ENCODE data around the gene GOSR1.
"Not testable (repeated sequence)": the region's sequence is repeated elsewhere in the genome, so short reads cannot be mapped to it uniquely, and the experiment has no call there.

The GOSR1 gene

DNA sequence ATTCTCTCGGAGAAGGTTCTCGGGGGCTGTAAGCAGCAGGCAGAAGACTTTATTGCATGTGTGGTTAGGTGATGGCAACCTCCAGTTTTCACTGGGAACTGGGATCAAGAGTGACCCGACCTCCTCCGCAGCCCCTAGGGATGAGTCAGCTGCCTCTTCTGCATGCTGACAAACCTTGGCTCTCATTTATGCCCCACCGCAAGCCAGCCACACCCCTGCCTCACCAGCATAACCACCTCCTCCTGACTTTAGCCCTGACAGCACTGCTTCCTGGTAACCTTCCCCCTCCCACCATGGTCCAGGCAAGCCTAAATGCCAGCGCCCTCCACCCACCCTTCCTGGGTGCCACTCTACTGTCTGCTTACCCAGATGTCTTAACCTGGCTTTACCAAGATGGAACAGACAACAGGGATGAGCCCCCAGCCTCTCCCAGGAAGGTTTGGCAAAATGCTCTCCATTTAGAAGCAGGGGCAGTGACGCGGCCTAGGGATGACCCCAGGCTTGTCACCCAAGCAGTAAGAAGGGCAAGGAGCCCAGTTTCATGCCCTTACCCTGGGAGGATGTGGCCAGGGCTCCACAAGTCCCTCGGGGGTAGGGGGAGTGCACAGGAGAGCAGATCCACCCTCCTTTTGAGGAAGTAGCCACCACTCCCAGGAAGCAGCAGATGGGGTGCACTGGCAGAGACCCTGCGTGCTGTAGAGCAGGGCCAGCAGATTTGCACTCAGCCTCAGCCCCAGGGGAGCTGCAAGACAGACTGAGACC is 73.5 kb downstream of the GOSR1 start:
- no peak overlapping the region for H3K4me3 ChIP-seq (replicated peaks; ENCODE audit: insufficient read depth, low read length)
- peak; percentile 73; the same call in 1 of the 2 replicates for TF ChIP-seq SPI1 (IDR thresholded peaks at IDR 0.05; ENCODE audit: borderline replicate concordance, low read depth)
- TF ChIP-seq, protein P1, sequence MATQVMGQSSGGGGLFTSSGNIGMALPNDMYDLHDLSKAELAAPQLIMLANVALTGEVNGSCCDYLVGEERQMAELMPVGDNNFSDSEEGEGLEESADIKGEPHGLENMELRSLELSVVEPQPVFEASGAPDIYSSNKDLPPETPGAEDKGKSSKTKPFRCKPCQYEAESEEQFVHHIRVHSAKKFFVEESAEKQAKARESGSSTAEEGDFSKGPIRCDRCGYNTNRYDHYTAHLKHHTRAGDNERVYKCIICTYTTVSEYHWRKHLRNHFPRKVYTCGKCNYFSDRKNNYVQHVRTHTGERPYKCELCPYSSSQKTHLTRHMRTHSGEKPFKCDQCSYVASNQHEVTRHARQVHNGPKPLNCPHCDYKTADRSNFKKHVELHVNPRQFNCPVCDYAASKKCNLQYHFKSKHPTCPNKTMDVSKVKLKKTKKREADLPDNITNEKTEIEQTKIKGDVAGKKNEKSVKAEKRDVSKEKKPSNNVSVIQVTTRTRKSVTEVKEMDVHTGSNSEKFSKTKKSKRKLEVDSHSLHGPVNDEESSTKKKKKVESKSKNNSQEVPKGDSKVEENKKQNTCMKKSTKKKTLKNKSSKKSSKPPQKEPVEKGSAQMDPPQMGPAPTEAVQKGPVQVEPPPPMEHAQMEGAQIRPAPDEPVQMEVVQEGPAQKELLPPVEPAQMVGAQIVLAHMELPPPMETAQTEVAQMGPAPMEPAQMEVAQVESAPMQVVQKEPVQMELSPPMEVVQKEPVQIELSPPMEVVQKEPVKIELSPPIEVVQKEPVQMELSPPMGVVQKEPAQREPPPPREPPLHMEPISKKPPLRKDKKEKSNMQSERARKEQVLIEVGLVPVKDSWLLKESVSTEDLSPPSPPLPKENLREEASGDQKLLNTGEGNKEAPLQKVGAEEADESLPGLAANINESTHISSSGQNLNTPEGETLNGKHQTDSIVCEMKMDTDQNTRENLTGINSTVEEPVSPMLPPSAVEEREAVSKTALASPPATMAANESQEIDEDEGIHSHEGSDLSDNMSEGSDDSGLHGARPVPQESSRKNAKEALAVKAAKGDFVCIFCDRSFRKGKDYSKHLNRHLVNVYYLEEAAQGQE (IDR thresholded peaks at IDR 0.05; ENCODE audit: insufficient replicate concordance, low read depth) = peak; percentile 44
- TF ChIP-seq GABPA (IDR thresholded peaks at IDR 0.05; ENCODE audit: low read depth) = no peak
- TF ChIP-seq, protein P2, sequence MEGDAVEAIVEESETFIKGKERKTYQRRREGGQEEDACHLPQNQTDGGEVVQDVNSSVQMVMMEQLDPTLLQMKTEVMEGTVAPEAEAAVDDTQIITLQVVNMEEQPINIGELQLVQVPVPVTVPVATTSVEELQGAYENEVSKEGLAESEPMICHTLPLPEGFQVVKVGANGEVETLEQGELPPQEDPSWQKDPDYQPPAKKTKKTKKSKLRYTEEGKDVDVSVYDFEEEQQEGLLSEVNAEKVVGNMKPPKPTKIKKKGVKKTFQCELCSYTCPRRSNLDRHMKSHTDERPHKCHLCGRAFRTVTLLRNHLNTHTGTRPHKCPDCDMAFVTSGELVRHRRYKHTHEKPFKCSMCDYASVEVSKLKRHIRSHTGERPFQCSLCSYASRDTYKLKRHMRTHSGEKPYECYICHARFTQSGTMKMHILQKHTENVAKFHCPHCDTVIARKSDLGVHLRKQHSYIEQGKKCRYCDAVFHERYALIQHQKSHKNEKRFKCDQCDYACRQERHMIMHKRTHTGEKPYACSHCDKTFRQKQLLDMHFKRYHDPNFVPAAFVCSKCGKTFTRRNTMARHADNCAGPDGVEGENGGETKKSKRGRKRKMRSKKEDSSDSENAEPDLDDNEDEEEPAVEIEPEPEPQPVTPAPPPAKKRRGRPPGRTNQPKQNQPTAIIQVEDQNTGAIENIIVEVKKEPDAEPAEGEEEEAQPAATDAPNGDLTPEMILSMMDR (IDR thresholded peaks at IDR 0.05; ENCODE audit: insufficient read depth, low read length) = no peak
- TF ChIP-seq POLR2AphosphoS5 (IDR thresholded peaks at IDR 0.05; ENCODE audit: low read depth) = peak; percentile 85
- peak; percentile 77 to 96 for DNase-seq (ENCODE audit: low read depth in 1 of 2, low spot score in 1 of 2)
- H3K27me3 ChIP-seq (ENCODE audit: insufficient read depth, poor library complexity, severe bottlenecking) = no peaks in the 10 kb centered on the region
- peak overlapping the region; percentile 81 for H3K27ac ChIP-seq (replicated peaks)

DNA sequence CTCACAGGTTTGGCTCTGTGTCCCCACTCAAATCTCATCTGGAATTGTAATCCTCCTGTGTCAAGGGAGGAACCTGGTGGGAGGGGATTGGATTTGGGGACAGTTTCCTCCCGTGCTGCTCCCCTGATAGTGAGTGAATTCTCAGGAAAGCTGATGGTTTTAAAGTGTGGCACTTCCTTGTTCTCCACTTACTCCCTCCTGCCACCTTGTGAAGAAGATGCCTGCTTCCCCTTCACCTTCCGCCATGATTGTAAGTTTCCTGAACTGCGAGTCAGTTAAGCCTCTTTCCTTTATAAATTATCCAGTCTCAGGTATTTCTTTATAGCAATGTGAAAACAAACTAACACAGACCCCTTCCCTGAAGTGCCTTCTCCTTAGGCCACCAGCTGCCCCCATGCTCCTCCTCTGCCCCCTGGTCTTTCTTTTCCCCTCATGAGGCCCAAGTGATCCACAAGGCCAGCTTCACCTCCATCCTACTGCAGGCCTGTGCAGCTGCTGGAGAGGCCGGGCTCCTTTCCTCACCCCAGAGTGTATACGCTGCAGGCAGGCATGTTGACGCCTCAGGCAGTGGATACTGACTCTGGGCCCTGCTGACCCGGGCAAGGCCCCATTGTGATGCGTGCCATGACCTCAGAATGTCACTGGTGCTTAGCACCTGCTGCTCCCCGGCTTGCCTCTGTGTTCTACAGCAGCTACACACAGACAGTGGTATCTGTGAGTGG is 74.2 kb downstream of the GOSR1 start:
- TF ChIP-seq POLR2AphosphoS5 (IDR thresholded peaks at IDR 0.05; ENCODE audit: low read depth) = 0 out of 2 replicates have a peak, but pooled peaks have one; percentile 3
- peak; percentile 68 for TF ChIP-seq SPI1 (IDR thresholded peaks at IDR 0.05; ENCODE audit: borderline replicate concordance, low read depth)
- peak in 1 of 2 experiments; percentile 53 for DNase-seq (ENCODE audit: low read depth in 1 of 2, low spot score in 1 of 2)
- H3K27me3 ChIP-seq (ENCODE audit: insufficient read depth, poor library complexity, severe bottlenecking); H3K4me3 ChIP-seq (replicated peaks; ENCODE audit: insufficient read depth, low read length): not testable (repeated sequence)
- peak overlapping the region; percentile 81 for H3K27ac ChIP-seq (replicated peaks)

DNA sequence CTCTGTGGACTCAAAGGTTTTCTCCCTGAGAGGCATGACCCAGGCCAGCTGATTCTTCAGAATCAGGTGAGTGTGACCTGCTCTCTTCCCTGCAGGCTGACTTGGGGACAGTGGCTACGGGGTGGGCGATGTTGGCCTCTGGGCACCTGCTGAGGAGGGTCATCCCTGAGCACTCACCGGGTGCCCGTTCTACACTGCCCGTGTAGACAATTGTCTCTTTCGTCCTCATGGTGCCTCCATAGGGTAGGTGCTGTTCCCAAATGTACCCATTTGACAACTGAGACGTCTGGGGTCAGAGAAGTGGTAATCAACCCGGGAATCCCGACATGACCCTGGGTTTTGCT is 74.8 kb downstream of the GOSR1 start:
- DNase-seq (ENCODE audit: low read depth in 1 of 2, low spot score in 1 of 2) = no peak
- no peaks in the 10 kb centered on the region for H3K27me3 ChIP-seq (ENCODE audit: insufficient read depth, poor library complexity, severe bottlenecking)
- no peak overlapping the region for H3K4me3 ChIP-seq (replicated peaks; ENCODE audit: insufficient read depth, low read length)
- peak overlapping the region; percentile 81 for H3K27ac ChIP-seq (replicated peaks)
- TF ChIP-seq GABPA (IDR thresholded peaks at IDR 0.05; ENCODE audit: low read depth) = no peak
- TF ChIP-seq, protein P1 (IDR thresholded peaks at IDR 0.05; ENCODE audit: insufficient replicate concordance, low read depth) = no peak
- no peak for TF ChIP-seq SPI1 (IDR thresholded peaks at IDR 0.05; ENCODE audit: borderline replicate concordance, low read depth)
- no peak for TF ChIP-seq POLR2AphosphoS5 (IDR thresholded peaks at IDR 0.05; ENCODE audit: low read depth)

DNA sequence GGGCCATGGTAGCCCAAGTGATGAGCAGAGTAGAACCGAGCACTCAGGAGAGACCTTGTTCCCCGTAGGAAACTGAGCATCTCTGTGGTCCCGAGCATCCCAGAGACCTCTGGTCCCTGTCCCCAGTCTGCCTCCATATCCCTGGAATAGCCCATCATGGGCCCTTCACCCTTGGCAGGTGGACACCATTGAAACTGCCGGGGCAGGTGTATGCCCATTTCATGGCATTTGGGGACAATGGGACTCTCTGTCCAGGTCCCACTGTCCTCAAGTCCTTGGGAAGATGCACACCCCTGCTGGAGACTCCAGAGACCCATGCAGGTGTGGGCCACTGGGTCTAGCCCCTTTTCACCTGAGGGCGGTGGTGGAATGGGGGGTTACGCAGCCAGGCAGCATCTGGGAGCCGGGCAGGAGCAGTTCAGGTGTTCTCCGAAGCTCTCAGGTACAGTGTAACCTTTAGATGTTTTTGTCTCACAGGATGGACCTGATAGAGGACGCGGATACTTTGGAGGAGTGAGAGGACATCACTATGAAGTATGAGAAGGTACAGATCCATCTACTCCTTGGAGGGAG is 75.9 kb downstream of the GOSR1 start:
- no peak overlapping the region for H3K27ac ChIP-seq (replicated peaks)
- no peak overlapping the region for H3K4me3 ChIP-seq (replicated peaks; ENCODE audit: insufficient read depth, low read length)
- DNase-seq (ENCODE audit: low read depth in 1 of 2, low spot score in 1 of 2) = no peak
- no peaks in the 10 kb centered on the region for H3K27me3 ChIP-seq (ENCODE audit: insufficient read depth, poor library complexity, severe bottlenecking)
- TF ChIP-seq, protein P2 (IDR thresholded peaks at IDR 0.05; ENCODE audit: insufficient read depth, low read length) = no peak
- TF ChIP-seq GABPA (IDR thresholded peaks at IDR 0.05; ENCODE audit: low read depth) (no peak), POLR2AphosphoS5 (IDR thresholded peaks at IDR 0.05; ENCODE audit: low read depth) (no peak), SPI1 (IDR thresholded peaks at IDR 0.05; ENCODE audit: borderline replicate concordance, low read depth) (no peak)
- TF ChIP-seq, protein P1 (IDR thresholded peaks at IDR 0.05; ENCODE audit: insufficient replicate concordance, low read depth) = no peak

DNA sequence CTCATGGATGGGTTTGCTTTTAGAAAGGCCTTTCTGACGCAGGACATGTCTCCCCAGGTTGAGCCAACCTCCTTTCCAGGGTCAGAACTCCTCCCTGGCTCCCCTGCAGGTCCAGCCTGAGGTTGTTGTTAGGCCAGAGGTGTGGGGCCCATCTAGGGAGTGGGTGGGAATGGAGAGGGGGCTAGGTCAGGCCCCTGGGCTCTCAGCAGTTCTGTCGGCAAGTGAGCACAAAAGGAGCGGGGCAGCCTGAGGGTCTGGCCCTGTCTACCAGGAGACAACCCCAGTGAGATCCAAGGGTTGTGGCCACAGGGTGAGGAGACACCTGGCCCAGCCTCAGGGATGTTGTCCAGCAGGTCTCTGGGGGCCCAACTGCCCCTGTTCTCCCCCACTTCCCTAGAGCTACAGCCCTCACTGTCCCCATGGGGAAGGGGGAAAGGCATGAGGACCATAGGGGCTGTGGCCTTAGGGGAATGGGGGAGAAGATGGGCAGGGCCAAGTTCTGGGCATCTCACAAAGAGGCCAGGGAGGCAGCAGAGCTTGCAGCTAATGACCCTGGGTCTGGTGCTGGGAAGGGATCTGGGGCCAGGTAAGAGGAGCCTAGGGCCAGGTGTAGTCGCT is 76.7 kb downstream of the GOSR1 start:
- H3K4me3 ChIP-seq (replicated peaks; ENCODE audit: insufficient read depth, low read length); H3K27me3 ChIP-seq (ENCODE audit: insufficient read depth, poor library complexity, severe bottlenecking); DNase-seq (ENCODE audit: low read depth in 1 of 2, low spot score in 1 of 2); H3K27ac ChIP-seq (replicated peaks): not testable (repeated sequence)
